GM18868 (cell line): ENCODE results near the gene ZNHIT2.
A peak's percentile ranks its signal among the peaks of the same experiment; 100 is the strongest.

Experiments used
- ATAC-seq: cut with Tn5 transposase; IDR thresholded peaks from one replicate; pipeline ENCODE4 v1.9.1; 2021; ENCODE audit warnings: mild to moderate bottlenecking, moderate library complexity; ENCODE audit not compliant: unreplicated experiment

The ZNHIT2 gene

DNA sequence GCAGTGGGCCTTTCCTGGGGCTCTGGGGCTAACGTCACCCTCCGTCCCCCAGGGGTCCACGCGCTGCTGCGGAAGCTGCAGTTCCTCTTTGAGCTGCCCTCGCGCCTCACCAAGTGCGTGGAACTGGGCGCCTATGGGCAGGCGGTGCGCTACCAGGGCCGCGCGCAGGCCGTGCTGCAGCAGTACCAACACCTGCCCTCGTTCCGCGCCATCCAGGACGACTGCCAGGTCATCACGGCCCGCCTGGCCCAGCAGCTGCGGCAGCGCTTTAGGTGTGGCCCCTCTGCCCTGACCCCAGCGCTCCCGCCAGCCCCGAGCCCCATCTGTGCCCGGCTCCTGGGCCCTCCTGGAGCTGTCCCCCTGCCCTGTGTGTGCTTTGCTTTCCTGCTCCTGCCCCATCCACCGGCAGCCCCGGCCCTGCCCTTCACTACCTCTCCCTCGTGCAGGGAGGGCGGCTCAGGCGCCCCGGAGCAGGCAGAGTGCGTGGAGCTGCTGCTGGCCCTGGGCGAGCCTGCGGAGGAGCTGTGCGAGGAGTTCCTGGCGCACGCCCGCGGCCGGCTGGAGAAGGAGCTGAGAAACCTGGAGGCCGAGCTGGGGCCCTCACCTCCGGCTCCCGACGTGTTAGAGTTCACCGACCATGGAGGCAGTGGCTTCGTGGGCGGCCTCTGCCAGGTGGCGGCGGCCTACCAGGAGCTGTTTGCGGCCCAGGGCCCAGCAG lies 9.6 kb downstream of the ZNHIT2 start:
- ATAC-seq, result no peak

DNA sequence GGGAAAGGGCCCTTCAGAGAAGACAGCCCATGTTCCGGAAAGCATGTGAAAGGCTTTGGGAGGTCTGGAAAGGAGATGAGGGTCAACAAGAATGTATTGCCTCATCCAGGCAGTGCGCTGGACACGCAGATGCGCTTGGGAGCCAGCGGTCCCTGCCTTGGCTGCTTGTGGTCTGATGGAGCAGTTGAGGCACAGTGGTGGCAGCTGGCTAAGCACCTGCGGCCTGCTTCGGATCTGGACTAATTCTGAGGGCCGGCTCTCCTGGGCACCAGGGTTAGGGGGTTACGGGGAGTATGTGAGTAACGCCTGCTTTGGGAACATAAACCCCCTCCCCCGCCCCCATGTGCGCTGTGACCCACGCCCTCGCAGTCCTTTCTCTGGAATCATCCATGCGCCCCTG lies 10.4 kb downstream of the ZNHIT2 start:
- no peak for ATAC-seq

DNA sequence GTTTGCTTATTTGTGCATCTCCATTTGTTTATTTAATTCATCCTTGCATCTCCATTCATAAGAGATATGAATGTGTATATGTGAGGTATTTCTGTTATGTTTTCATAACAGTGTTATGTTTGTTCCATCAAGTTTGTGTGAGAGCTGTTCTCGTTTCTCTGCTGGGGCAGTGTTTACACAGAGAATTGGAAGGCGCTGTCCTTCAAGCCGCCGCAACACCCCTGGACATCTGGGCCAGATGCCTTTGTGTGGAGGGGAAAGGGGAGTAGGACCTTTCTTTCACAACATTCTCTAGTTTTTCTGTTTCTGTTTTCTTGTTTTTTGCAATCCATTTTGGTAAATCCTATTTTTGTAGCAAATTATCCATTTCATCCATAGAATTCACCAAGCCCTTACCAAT lies 12.9 kb downstream of the ZNHIT2 start:
- ATAC-seq, result no peak

DNA sequence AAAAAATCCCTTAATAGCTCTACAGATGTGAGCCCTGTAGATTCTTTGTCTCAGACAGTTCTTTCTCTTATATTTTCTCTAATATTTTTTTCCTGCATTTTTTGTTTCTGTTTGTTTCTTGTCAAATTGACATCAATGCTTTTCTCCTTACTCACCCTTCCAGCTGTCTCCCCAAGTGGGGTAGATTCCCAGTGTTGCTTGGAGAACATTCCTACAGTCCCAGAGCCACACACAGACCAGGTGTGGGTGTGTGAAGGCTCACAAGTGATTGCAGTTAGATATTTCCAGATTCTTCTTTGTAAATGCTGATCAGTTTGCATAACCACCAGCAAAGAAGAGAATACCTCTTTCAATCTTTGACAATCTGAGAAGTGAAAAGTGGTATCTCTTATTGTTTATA lies 14.0 kb downstream of the ZNHIT2 start:
- ATAC-seq, result no peak

DNA sequence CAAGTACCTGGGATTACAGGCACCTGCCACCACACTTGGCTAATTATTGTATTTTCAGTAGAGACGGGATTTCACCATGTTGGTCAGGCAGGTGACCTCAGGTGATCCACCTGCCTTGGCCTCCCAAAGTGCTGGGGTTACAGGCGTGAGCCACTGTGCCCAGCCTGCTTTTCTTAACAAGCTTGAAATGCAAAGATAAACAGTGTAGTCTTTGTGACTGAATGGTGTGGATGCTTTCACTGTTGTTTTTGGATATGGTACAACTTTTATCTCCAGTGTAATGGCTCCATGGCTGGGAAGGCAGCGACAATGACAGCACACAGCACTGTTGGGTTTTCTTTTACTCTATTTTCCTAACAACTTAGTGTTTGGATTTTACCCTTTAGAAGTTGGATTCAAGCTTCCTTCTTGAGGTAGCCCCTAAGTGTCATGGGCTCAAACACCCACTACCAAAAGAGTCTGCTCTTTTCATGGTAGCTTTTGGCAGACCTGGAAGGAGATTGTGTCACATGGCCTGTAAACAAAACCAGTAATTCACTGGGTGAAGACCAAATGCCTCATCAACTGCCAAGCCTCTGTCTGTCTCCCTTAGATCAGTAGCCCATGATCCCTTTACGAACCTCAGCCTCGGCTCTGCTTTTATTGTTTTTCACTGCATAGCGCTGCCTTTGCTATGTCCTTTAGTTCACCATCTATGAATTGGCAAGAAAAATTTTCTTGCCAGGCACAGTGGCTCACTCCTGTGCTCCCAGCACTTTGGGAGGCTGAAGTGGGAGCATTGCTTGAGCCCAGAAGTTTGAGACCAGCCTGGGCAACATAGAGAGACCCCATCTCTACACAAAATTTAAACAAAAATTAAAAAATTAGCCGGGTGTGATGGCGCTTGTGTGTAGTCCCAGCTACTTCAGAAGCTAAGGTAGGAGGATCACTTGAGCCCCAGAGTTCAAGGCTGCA lies 15.1 kb downstream of the ZNHIT2 start:
- ATAC-seq, result no peak

DNA sequence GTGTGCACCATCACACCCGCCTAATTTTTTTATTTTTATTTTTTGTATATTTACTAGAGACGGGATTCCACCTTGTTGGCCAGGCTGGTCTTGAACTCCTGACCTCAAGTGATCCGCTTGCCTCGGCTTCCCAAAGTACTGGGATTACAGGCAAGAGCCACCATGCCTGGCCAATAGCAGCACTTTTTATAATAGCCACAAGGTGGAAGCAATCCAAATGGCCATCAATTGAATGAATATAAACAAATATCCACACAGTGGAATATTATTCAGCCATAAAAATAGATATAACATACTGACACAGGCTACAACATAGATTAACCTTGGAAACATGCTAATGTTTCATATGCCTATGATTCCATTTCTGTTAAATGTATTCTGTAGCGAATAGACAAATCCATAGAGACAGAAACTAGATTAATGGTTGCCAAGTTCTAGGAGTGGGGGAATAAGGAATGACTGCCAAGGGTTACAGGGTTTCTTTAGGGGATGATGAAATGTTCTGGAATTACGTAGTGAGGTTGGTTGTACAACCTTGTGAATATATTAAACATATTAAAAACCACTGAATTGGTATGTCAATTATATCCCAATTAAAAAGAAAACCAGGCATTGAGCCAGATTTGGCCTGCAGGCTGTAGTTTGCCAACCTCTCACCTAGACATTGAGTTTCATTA lies 16.7 kb downstream of the ZNHIT2 start:
- no peak for ATAC-seq

DNA sequence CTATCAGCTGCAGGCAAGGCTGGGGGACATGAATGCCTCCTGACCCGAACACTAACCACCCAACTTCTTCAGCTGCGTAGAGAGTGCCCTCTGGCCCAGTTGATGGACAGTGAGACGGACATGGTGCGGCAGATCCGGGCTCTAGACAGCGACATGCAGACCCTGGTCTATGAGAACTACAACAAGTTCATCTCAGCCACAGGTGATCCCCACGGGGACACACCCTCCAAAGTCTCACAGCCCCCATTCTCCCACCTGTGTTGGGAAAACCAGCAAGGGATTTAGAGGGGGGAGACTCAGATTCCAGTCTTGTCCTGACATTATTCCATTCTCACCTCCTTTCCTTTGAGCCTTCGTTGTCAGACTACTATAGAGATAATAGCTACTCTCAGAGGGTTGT lies 20.6 kb downstream of the ZNHIT2 start:
- no peak for ATAC-seq

DNA sequence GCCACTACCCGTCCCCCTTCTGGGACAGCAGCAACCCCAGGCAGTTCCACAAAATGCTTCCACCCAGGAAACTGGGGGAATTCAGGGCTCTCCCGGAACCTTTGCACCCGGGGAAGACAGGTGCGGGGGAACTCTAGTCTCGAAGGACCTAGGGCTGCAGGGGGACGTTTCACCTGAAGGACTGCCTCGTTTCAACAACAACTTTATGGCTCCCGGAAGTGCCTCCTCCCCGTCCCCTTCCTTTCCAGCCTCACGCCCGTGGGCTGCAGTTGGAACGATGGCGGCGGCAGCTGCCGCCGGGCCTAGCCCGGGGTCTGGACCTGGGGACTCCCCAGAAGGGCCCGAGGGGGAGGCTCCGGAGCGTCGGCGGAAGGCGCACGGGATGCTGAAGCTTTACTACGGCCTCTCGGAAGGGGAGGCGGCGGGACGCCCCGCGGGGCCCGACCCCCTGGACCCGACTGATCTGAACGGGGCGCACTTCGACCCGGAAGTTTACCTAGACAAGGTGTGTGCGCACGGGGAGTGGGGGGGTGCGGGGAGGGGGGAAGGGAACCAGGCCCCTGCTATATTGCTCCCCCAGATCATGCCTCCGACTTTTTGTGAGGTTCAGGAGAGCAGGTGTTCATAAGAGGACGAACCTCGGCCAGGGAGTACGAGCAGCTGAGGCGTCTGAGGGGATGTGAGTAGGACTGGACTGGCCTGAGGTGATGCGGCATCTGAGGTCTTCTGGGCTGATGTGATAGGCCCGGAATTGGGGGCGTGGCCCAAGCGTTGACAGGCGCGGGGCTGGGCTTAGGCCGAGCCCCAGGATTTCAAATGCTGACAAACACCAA lies 21.3 kb downstream of the ZNHIT2 start, which contains the start of gene VPS51:
Gene VPS51 (plus strand): TSS at position 241 of the 833 bp plus-strand sequence. CDS start 37 bp downstream, at position 278.
- peak; percentile 83 for ATAC-seq

DNA sequence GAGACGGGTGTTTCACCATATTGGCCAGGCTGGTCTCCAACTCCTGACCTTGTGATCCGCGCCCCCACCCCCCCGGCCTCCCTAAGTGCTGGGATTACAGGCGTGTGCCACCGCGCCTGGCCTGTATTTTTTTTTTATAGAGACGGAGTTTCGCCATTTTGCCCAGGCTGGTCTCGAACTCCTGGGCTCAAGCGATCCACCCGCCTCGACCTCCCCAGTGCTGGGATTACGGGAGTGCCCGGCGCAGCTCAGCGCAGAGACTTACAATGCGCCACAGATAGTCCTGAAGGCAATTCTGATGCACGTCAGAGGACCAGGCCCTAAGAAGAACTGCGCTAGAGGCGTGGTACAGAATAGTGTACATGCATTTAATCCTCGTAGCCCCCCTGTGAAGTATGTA lies 22.1 kb downstream of the ZNHIT2 start:
- no peak for ATAC-seq

DNA sequence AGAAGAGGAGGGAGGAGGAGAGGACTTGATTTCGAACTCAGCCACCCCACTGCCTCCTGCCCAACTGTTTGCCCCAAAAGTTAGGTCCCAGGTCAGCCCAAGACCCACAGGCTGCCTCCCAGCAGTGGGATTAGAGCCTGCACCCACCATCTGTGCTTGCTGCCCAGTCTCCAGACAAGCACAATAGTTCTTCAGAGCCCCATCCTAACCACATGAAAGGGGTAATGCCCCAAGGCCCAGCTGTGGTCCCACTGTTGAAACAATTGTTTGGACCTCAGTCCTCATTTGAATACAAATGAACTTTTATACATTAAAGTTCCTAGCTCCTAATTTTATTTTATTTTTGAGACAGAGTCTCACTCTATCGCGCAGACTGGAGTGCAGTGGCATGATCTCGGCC lies 26.9 kb downstream of the ZNHIT2 start:
- no peak for ATAC-seq

DNA sequence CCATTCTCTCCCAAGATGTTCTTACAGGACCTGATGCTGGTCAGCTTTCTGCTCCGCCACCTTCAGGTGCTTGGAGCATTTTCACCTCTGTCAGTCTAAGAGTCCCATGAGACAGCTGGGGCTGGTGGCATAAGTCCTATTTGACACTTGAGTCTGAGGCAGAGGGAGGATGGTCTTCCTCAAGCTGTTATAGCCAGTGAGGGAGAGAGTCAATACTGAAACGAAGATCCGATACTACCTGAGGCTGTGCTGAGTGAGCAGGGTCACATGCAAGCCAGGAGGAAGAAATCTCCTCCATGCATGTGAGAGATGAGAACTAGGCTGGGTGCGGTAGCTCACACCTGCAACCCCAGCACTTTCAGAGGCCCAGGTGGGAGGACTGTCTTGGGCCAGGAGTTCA lies 27.9 kb downstream of the ZNHIT2 start:
- ATAC-seq, result no peak

DNA sequence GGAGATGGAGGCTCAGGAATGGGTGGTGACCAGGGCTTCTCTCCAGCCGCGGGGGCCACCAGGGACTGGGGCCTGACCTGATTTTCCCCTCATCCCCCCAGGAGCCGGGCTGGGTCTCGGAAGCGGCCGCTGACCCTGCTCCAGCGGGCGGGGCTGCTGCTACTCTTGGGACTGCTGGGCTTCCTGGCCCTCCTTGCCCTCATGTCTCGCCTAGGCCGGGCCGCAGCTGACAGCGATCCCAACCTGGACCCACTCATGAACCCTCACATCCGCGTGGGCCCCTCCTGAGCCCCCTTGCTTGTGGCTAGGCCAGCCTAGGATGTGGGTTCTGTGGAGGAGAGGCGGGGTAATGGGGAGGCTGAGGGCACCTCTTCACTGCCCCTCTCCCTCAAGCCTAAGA lies 29.7 kb downstream of the ZNHIT2 start:
- ATAC-seq, result no peak

DNA sequence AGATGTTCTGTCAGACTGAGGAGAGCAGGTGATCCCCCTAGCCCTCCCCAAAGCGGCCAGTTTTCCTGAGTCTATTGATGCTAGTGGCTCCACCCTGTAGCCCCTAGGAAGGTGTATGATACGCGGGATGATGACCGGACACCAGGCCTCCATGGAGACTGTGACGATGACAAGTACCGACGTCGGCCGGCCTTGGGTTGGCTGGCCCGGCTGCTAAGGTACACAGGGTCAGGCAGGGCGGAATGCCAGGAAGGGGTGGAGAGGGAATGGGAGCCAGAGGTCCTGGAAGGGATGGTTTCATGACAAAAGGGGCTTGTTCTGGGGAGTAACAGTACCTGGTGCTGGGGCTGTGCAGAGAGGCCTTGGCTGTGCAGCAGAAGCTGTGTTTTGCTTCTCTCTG lies 30.3 kb downstream of the ZNHIT2 start:
- no peak for ATAC-seq

DNA sequence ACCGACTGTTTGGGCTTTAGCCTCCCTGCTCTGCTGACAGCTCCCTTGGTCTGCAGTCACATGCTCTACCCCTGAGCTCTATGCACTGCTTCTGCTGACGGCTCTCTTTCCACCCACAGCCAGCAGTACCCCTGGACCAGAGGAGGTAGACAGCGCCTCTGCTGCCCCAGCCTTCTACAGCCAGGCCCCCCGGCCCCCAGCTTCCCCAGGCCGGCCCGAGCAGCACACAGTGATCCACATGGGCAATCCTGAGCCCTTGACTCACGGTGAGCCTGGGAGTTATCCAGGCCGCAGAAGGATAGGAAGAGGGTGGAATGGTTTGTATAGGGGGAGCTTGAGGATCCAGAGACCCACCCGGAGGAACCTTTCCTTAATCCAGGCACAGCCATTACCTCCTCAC lies 30.7 kb downstream of the ZNHIT2 start:
- ATAC-seq, result no peak

DNA sequence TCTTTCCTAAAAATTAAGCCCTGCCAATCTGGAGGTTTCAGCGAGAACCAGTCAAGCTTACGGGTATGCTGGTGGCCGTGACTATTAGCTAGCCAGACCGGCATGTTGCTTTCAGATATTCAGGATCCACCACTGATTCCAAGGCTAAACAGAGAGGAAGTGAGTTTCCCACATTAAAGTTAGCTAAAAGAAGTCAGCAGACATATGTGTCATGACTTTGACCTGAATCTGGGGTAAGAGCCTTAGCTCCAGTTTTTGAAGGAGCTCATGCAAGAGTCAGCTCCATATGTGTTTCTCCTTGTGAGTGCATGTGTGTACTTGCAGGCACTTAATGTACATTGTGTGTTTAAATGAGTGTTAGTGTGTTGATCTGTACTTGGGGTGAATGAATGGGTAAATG lies 32.1 kb downstream of the ZNHIT2 start:
- no peak for ATAC-seq

DNA sequence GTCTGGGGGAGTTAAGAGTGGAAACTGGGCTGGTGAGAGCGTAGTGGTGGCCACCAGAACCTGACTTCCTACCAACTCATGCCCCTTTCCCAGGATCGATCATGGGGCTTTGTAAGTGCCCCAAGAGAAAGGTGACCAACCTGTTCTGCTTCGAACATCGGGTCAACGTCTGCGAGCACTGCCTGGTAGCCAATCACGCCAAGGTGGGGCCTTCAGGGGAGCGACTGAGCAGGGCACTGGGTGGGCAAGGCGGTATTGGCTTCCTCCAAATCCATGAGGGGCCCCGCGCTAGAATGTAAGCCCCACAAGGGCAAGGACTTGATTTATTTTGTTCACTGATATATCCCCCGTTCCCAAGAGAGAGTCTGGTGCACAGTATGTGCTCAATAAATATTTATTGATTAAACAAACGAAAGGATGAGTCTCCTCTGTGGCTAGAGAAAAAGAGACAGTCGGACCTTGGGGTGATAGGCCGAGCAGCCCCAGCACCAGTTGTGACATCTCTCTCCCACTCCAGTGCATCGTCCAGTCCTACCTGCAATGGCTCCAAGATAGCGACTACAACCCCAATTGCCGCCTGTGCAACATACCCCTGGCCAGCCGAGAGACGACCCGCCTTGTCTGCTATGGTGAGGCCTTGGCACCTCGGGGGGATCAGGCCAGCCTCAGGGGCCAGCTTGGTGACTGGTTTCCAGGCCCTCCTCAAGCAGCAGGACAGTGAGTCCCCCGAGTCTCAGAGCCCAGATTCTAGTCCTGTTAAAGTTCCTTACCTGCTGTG lies 32.7 kb downstream of the ZNHIT2 start:
- peak; percentile 13 for ATAC-seq

DNA sequence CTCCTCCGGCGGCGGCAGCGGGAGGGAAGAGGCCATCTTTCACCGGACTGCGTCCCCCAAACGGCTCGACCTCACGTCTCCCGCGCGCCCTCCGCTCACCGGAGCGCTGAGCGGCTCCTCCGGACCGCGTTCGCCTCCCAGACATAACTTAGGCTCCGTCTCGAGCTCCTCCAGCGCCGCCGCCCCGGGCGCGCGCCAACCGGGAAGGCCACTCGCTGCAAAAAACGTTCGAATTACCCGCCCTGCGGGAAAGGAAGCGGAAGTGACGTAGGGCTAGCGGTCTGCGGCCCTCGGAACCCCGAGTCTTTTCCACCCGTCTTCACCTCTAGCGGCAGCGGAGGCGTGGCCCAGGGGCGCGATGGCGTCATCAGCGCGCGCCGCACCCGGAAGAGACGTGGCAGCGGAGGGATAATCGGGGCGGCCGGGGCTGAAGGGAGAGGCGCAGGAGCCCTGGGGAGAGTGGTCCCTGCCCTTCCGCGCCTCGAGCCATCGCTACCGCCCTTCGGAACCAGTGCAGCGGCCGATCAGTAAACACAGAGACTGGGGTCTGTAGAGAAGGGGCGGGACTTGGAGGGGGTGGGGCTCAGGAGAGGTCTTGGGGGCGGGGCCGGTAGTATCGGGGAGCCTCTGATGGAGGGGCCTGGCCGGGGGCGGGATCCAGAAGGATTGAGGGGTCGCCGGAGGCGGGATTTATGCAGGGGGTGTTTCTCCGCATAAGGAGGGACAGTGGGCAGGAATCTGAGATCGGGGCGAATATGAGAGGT lies 33.5 kb downstream of the ZNHIT2 start, which contains the start of the genes CDCA5 and ZFPL1:
Gene CDCA5 (minus strand): TSS at position 207 of the 764 bp plus-strand sequence. CDS start 62 bp downstream, at position 145.
Gene ZFPL1 (plus strand): TSS at position 389 of the 764 bp plus-strand sequence. CDS start 477 bp downstream, outside the sequence.
- peak; percentile 84 for ATAC-seq

DNA sequence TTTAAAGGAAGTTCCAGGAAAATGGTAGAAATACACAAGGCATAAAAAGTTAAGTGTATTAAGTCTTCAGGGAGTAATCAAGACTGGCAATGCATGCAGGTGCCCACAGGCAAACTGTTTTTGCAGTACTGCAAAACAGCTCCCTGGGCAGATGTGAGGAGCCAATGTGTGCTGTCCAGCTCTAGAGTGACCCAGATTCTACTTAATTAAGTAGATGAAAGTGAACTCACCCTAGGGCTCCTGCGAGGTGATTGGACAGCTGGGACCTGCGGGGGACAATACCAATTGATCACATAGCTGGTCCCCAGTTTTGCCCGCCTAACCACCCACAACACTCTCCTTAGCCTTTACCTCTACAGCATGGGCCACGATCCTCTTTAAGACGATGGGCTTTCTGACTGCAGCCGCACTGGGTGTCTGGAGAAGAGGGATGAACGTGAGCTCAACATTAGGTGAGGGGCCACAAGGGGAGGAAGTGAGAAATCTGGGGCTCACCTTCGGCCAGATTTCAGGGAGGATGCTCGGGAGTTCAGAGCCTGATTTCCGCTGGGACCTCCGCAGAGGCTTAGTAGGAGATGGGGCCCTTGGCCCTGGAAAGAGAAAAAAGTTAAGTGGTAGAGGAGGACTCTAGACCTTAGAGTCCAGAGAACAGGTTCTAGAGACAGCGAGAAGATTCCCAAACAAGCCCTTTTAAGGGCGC lies 34.2 kb downstream of the ZNHIT2 start:
- ATAC-seq, result no peak
